Occipital lobe (tissue), 2 donors: ENCODE measurements around the gene SPATA24. TPM values are rescaled to one million over a fixed set of nuclear protein-coding genes. Genes with fewer than 3 reads are reported as not detected.
"Not testable (repeated sequence)": the region's sequence is repeated elsewhere in the genome, so short reads cannot be mapped to it uniquely, and the experiment has no call there.

ENCODE experiments used
- DNase-seq: peaks from one replicate; lab custom pipeline; 2025; lab: John Stamatoyannopoulos, UW
- total RNA-seq: library from RNA; depleted of rRNA; stranded (reverse); fragments of >200 nt; gene quantifications from one replicate; pipeline ENCODE4 v1.2.3, GENCODE V29; 2014

SPATA24 gene
- total RNA-seq, 1 donor from 2014 or later: 3.6 TPM

GRCh38 chr5:139383993-139384590 is 19.8 kb downstream of the SPATA24 start:
- DNase-seq: no peak

- no peak for DNase-seq
Observed at GRCh38 chr5:139383275-139383992, 20.5 kb downstream of the SPATA24 start, which contains the start of gene SLC23A1. SLC23A1 (minus strand) TSS chr5:139383297; CDS start chr5:139383253, 44 bp downstream.

GRCh38 chr5:139382807-139383206 is 21.1 kb downstream of the SPATA24 start:
- no peak for DNase-seq

GRCh38 chr5:139381837-139382761 is 21.8 kb downstream of the SPATA24 start:
- no peak for DNase-seq

GRCh38 chr5:139379626-139380449 is 24.1 kb downstream of the SPATA24 start:
- no peak for DNase-seq

- no peak for DNase-seq
Observed at GRCh38 chr5:139378941-139379361, 24.9 kb downstream of the SPATA24 start.

- DNase-seq: no peak
Observed at GRCh38 chr5:139378101-139378825, 25.6 kb downstream of the SPATA24 start.

- DNase-seq: no peak
Observed at GRCh38 chr5:139377226-139377625, 26.7 kb downstream of the SPATA24 start.

- no peak for DNase-seq
Observed at GRCh38 chr5:139376364-139376763, 27.5 kb downstream of the SPATA24 start.

- no peak for DNase-seq
Observed at GRCh38 chr5:139374909-139375308, 29.0 kb downstream of the SPATA24 start.

GRCh38 chr5:139371482-139372435 is 32.1 kb downstream of the SPATA24 start:
- no peak for DNase-seq

- no peak for DNase-seq
Observed at GRCh38 chr5:139369181-139369580, 34.7 kb downstream of the SPATA24 start.

GRCh38 chr5:139368613-139369012 is 35.3 kb downstream of the SPATA24 start:
- no peak for DNase-seq

- no peak for DNase-seq
Observed at GRCh38 chr5:139364466-139364865, 39.4 kb downstream of the SPATA24 start.

GRCh38 chr5:139363937-139364336 is 40.0 kb downstream of the SPATA24 start:
- no peak for DNase-seq

GRCh38 chr5:139361835-139362429 is 42.0 kb downstream of the SPATA24 start:
- no peak for DNase-seq

- no peak for DNase-seq
Observed at GRCh38 chr5:139360384-139360783, 43.5 kb downstream of the SPATA24 start.

GRCh38 chr5:139358064-139358463 is 45.8 kb downstream of the SPATA24 start:
- DNase-seq: no peak

- not testable (repeated sequence) for DNase-seq
Observed at GRCh38 chr5:139355900-139356299, 48.0 kb downstream of the SPATA24 start.
